ENCODE results near the gene EPB41L3. TPM values are rescaled to one million over a fixed set of nuclear protein-coding genes. Genes with fewer than 3 reads are reported as not detected.

Gene EPB41L3
- total RNA-seq, 1 donor from 2014 or later = 90.9 TPM

DNA sequence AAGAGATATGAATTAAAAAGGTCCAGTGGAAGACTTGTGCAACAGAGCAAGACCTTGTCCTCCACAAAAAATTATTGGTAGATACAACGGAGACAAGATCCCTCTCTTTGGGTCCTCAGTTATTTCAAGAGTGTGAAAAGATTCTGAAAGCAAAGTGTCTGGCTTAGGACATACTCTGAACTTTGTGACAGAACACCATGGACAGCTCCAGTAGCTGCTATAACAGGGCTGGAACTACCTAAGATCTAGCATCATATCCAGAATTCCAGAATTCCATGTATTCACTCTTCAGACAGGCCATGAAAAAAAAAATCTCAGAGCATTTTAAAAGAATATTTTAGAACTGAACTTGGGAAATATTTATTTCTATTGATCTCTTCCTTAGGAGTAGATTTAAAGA, 173.5 kb downstream of the EPB41L3 start:
- Histone ChIP-seq H3K4me3 (no peak overlapping the region), H3K27me3 (no peaks in the 10 kb centered on the region), H3K27ac (no peak overlapping the region), H3K4me1 (no peaks in the 10 kb centered on the region), H3K9me3 (no peaks in the 10 kb centered on the region), H3K36me3 (no peaks in the 10 kb centered on the region)
- TF ChIP-seq, protein P1, sequence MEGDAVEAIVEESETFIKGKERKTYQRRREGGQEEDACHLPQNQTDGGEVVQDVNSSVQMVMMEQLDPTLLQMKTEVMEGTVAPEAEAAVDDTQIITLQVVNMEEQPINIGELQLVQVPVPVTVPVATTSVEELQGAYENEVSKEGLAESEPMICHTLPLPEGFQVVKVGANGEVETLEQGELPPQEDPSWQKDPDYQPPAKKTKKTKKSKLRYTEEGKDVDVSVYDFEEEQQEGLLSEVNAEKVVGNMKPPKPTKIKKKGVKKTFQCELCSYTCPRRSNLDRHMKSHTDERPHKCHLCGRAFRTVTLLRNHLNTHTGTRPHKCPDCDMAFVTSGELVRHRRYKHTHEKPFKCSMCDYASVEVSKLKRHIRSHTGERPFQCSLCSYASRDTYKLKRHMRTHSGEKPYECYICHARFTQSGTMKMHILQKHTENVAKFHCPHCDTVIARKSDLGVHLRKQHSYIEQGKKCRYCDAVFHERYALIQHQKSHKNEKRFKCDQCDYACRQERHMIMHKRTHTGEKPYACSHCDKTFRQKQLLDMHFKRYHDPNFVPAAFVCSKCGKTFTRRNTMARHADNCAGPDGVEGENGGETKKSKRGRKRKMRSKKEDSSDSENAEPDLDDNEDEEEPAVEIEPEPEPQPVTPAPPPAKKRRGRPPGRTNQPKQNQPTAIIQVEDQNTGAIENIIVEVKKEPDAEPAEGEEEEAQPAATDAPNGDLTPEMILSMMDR (IDR thresholded peaks at IDR 0.05) = no peak
- no peak for DNase-seq (ENCODE audit: low spot score in 2 of 2)
- intact Hi-C loops (cut with DNase I) = no loop called here

DNA sequence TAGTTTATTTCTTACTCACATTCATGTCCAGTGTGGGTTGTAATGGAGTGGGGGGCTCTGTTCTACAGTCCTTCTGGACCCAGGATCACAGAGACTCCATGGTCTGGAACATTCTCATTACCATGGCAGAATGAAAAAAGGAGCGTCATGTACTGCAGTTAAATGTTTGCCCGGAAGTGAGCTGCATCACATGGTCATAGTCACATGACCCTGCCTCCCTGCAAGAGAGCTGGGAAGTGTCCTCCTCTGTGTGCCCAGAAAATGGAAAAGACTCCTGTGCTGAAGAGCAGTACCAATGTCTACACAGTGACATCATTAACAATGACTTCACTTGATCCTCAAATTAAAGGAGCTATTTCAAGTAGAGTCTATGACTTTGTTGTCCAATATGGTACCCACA, 174.3 kb downstream of the EPB41L3 start:
- Histone ChIP-seq H3K27ac (no peak overlapping the region), H3K4me1 (no peaks in the 10 kb centered on the region), H3K4me3 (no peak overlapping the region), H3K36me3 (no peaks in the 10 kb centered on the region), H3K27me3 (no peaks in the 10 kb centered on the region), H3K9me3 (no peaks in the 10 kb centered on the region)
- DNase-seq (ENCODE audit: low spot score in 2 of 2) = no peak
- intact Hi-C loops (cut with DNase I) = no loop called here
- TF ChIP-seq, protein P1 (IDR thresholded peaks at IDR 0.05) = no peak

DNA sequence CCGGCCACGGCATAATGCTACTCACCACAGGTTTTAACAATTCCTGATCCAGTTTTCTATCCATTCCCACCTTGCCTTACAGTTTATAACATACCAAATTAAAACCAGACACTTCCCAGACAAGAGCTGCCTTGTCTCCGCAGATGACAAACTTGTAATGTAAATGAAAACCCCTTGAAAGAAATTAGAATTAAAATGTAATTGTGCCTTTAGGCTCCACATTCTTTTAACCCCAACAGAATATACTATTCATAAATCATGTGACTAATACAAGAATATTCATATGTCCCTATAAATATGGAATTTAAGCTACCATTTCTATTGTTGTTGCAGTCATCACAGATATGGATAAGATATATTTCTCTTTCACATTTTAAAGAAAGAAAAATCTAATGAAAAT, 178.4 kb downstream of the EPB41L3 start:
- TF ChIP-seq, protein P1 (IDR thresholded peaks at IDR 0.05) = no peak
- no peaks in the 10 kb centered on the region for H3K36me3 ChIP-seq
- H3K4me3 ChIP-seq = no peak overlapping the region
- H3K9me3 ChIP-seq = no peaks in the 10 kb centered on the region
- no peak for DNase-seq (ENCODE audit: low spot score in 2 of 2)
- intact Hi-C loops (cut with DNase I) = no loop called here
- no peaks in the 10 kb centered on the region for H3K27me3 ChIP-seq
- no peak overlapping the region for H3K27ac ChIP-seq
- no peaks in the 10 kb centered on the region for H3K4me1 ChIP-seq

DNA sequence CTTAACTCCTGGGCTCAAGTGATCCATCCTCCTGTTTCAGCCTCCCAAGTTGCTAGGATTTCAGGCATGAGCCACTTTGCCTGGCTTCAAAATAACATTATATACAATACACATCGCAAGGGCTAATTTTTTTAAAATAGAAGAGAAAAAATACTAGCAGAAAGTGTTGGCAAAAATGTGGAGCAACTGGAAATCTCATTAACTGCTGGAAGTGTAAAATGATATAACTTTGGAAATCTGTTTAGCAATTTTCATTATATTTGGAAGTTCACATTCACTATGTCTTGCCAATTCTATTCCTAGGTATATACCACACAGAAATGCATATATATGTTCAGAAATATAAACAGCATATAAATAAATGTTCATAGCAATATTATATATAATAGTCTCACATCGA, 193.2 kb downstream of the EPB41L3 start:
- Histone ChIP-seq H3K27ac (no peak overlapping the region), H3K27me3 (no peaks in the 10 kb centered on the region), H3K9me3 (no peaks in the 10 kb centered on the region), H3K4me1 (no peaks in the 10 kb centered on the region), H3K36me3 (no peaks in the 10 kb centered on the region), H3K4me3 (no peak overlapping the region)
- DNase-seq (ENCODE audit: low spot score in 2 of 2) = no peak
- intact Hi-C loops (cut with DNase I) = no loop called here
- TF ChIP-seq, protein P1 (IDR thresholded peaks at IDR 0.05) = no peak

Other genes with a start within 250 kb of the EPB41L3 start
- gene ZBTB14, start 248.3 kb downstream of the EPB41L3 start, total RNA-seq = 13.3 TPM